Astrocyte (in vitro differentiated cells and primary cell): ENCODE data around the gene C5AR1.

ENCODE experiments used
- EZH2 ChIP-seq: IDR thresholded peaks from 2 replicates; pipeline ENCODE4 v1.6.1; 2012; ENCODE audit warnings: mild to moderate bottlenecking, low read length, inconsistent platforms; ENCODE audit not compliant: insufficient read depth
- TF ChIP-seq, protein P1 (sequence below): IDR thresholded peaks from 2 replicates; pipeline ENCODE4 v1.5.1; 2011; ENCODE audit warnings: low read depth, mild to moderate bottlenecking, inconsistent platforms, low read length, moderate library complexity; ENCODE audit not compliant: insufficient read depth

DNA sequence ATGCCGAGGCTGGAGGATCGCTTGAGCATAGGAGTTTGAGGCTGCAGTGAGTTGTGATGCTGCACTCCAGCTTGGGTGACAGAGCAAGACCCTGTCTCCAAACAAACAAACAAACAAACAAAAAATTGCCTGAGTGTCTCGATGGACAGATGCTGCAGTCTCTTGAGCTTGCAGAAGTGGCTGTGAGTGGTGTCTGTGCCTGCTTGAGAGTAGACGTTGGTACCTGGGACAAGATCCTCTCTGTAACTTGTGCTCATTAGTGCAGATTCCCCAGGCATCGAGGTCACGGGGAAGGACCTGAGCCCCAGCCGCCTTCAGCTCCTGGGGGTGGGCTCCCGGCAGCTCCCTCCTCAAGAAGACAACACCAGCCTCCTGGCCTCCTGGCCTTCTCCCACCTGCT, 13.7 kb downstream of the C5AR1 start:
- TF ChIP-seq, protein P1, sequence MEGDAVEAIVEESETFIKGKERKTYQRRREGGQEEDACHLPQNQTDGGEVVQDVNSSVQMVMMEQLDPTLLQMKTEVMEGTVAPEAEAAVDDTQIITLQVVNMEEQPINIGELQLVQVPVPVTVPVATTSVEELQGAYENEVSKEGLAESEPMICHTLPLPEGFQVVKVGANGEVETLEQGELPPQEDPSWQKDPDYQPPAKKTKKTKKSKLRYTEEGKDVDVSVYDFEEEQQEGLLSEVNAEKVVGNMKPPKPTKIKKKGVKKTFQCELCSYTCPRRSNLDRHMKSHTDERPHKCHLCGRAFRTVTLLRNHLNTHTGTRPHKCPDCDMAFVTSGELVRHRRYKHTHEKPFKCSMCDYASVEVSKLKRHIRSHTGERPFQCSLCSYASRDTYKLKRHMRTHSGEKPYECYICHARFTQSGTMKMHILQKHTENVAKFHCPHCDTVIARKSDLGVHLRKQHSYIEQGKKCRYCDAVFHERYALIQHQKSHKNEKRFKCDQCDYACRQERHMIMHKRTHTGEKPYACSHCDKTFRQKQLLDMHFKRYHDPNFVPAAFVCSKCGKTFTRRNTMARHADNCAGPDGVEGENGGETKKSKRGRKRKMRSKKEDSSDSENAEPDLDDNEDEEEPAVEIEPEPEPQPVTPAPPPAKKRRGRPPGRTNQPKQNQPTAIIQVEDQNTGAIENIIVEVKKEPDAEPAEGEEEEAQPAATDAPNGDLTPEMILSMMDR: no peak
- TF ChIP-seq EZH2: no peak
